Dermis microvascular lymphatic vessel endothelial cell (primary cell): Measurements from ENCODE around the gene RAD9A. TPM values are rescaled to one million over a fixed set of nuclear protein-coding genes. Genes with fewer than 3 reads are reported as not detected.
"Not testable (repeated sequence)": the region's sequence is repeated elsewhere in the genome, so short reads cannot be mapped to it uniquely, and the experiment has no call there.

Source experiments
- DNase-seq, 2 donors: peaks; one replicate each; pipeline versions ENCODE4 v3.0.0 to v3.0.0-alpha.2; 2010; ENCODE audit warnings: low read depth in 2 of 2
- total RNA-seq: library from RNA; depleted of rRNA; stranded (reverse); fragments of >200 nt; gene quantifications from 2 replicates; pipeline ENCODE4 v1.2.1, GENCODE V29; 2014

Gene RAD9A
- total RNA-seq, 1 donor from 2014 or later = 3.6 TPM

DNA sequence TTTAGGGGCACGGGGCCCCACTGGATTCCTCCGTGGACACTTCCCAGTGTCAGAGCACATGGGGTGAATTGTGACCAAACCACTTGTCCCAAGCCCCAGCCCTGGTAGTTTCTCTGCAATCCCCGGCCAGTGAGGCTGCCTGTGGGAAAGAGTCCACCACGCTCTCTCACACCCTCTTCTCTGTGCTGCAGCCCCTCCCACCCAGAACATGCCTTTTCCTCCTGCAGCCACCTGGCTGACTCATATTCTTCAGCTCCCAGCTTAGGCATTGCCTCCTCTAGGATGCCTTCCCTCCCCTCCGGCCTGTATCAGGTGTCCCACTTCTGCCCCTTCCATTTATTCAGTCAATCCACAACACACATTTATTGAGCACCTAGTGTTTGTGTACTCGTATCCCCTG is 31.1 kb downstream of the RAD9A start:
- DNase-seq = no peak

GRCh38 chr11:67423466-67423865 is 31.7 kb downstream of the RAD9A start:
- no peak for DNase-seq

GRCh38 chr11:67423891-67424613 is 32.3 kb downstream of the RAD9A start:
- no peak for DNase-seq

GRCh38 chr11:67427364-67427859 is 35.6 kb downstream of the RAD9A start:
- DNase-seq = not testable (repeated sequence)

GRCh38 chr11:67428052-67429001 is 36.5 kb downstream of the RAD9A start, which contains the start of gene RPS6KB2:
Gene RPS6KB2, plus strand, starts transcription at chr11:67428494. Its CDS starts 52 bp downstream, at chr11:67428546.
- peak; percentile 95 to 97 for DNase-seq

DNA sequence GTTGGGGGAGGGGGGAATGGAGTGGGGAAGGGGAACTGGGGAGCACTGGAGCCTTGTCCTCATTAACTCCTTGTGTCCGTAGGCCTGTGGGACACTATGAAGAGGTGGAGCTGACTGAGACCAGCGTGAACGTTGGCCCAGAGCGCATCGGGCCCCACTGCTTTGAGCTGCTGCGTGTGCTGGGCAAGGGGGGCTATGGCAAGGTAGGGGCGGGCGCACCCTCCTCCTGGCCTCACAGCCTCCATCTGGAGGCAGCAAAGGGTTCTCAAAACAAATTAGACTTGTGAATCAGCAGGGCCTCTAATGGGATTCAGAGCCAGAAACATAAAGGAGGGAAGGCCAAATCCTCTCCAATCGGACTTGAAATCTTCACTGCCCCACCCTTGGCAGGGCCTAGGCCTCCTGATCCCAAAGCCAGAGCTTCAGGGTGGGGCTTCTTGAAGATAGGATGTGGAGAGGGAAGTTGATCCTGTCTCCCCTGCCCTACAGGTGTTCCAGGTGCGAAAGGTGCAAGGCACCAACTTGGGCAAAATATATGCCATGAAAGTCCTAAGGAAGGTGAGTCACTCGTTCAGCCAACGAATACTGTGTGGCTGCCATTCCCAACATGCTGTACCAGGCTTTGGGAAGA is 37.4 kb downstream of the RAD9A start:
- no peak for DNase-seq

GRCh38 chr11:67429722-67430121 is 37.9 kb downstream of the RAD9A start:
- DNase-seq = no peak

GRCh38 chr11:67431346-67432249 is 39.8 kb downstream of the RAD9A start:
- DNase-seq = no peak

DNA sequence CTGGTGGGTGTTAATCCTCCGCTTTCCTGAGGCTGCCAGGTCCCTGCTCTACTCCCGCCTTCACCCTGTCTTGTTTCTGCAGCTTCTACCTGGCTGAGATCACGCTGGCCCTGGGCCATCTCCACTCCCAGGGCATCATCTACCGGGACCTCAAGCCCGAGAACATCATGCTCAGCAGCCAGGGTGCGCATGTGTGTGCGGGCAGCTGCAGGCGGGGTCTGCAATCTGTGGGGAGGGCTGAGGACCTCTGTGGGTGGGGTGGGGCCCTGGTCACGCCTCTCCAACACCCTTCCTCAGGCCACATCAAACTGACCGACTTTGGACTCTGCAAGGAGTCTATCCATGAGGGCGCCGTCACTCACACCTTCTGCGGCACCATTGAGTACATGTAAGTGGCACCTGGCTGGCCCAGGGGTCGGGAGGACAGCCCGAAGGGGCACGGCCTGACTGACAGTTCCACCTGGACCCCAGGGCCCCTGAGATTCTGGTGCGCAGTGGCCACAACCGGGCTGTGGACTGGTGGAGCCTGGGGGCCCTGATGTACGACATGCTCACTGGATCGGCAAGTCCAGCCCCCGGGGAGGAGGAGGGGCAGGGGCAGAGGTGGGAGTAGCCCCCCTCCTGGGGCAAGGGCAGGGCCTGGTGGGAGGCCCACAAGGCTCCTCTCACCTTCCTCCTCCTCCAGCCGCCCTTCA is 41.0 kb downstream of the RAD9A start:
- no peak for DNase-seq

- no peak for DNase-seq
Observed at GRCh38 chr11:67433536-67434394, 42.0 kb downstream of the RAD9A start.

- DNase-seq = no peak
Observed at GRCh38 chr11:67434395-67434881, 42.7 kb downstream of the RAD9A start.

DNA sequence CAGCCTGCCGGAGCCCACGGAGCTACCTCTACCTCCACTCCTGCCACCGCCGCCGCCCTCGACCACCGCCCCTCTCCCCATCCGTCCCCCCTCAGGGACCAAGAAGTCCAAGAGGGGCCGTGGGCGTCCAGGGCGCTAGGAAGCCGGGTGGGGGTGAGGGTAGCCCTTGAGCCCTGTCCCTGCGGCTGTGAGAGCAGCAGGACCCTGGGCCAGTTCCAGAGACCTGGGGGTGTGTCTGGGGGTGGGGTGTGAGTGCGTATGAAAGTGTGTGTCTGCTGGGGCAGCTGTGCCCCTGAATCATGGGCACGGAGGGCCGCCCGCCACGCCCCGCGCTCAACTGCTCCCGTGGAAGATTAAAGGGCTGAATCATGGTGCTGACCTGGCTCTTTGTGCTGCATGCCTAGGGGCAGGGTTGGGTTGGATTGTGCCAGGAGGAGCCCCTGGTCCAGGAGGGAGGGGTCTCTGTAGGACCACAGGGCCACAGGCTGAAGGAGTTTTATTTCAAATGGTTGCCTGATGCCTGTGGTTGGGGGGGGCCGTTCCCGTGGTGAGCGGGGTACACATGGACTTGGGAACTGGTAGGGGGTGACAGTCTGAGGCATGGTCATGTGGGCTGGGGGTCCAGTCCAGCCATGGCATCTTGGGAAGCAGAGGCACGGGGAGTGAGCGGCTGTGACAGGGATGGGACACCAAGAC is 43.4 kb downstream of the RAD9A start:
- DNase-seq = no peak

DNA sequence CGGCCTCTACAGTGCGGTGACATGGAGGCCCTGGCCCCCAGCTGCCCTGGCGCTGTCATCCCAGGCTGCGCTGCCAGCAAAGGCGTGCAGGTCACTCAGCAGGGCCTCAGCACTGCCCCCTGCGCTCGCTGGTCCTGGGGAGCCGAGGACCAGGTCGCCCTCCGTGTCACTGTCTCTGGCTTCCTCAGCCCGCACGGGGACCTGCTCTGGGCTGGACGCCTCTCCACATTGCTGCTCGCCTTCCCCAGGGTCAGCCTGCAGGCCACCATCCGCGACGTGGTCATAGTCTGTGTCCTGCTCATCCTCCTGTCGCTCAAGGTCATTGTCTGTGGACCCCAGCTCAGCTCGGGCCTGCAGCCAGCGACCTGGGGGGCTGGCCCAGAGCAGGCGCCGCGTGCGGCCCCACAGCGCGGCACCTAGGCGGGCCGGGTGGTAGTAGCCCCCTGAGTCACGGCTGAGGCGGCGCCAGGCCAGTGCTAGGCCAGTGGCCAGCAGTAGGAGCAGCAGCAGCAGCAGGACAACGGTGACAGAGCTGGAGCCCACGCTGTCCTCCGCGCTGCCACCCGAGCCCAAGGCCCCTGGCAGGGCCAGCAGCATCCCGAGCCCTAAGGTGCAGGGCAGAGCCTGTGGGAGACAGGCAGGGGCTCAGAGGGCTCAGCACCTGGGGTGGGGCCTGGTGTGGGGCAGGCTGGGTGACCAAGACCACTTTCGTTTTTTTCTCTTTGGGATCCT is 44.1 kb downstream of the RAD9A start:
- no peak for DNase-seq

DNA sequence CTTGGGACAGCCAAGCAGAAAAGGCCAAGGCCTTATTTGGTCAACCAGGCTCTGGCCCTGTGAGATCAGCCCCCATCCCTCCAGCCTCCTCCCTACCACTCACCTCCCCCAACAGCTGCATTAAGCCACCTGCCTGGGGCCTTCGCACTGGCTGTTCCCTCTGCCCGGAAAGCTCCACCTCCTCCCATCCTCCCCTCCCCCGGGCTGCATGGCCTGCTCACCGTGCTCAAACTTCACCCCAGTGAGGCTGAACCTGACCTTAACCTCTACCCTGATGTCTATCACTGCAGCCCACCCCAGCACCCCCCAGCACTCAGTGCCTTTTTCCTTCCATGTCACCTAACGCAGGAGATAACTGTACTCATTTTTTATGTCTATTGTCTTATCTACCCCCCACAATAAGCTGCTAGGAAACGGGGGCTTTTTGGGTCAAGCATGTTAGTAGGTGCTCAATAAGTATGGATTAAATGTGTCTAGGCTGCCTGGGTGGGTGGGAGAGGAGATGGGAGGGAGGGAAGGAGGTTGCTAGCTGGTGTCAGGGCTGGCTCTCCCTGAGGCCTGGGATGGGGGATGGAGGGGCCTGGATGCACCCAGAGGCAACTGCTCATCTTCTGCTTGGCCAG is 44.8 kb downstream of the RAD9A start:
- no peak for DNase-seq

GRCh38 chr11:67437082-67437808 is 45.5 kb downstream of the RAD9A start, which contains the start of gene PTPRCAP:
Gene PTPRCAP, minus strand, starts transcription at chr11:67437682. Its CDS starts 63 bp downstream, at chr11:67437619.
- no peak for DNase-seq

GRCh38 chr11:67437809-67438157 is 46.0 kb downstream of the RAD9A start:
- DNase-seq = no peak
